ENCODE data around the gene TMEM61. TPM values are rescaled to one million over a fixed set of nuclear protein-coding genes. Genes with fewer than 3 reads are reported as not detected.
"Not testable (repeated sequence)": the region's sequence is repeated elsewhere in the genome, so short reads cannot be mapped to it uniquely, and the experiment has no call there.

The TMEM61 gene
- polyA plus RNA-seq (2013, experiment 1 of 2; ENCODE audit: insufficient read length), result not detected
- polyA plus RNA-seq (2013, experiment 2 of 2; ENCODE audit: insufficient read length), result not detected

DNA sequence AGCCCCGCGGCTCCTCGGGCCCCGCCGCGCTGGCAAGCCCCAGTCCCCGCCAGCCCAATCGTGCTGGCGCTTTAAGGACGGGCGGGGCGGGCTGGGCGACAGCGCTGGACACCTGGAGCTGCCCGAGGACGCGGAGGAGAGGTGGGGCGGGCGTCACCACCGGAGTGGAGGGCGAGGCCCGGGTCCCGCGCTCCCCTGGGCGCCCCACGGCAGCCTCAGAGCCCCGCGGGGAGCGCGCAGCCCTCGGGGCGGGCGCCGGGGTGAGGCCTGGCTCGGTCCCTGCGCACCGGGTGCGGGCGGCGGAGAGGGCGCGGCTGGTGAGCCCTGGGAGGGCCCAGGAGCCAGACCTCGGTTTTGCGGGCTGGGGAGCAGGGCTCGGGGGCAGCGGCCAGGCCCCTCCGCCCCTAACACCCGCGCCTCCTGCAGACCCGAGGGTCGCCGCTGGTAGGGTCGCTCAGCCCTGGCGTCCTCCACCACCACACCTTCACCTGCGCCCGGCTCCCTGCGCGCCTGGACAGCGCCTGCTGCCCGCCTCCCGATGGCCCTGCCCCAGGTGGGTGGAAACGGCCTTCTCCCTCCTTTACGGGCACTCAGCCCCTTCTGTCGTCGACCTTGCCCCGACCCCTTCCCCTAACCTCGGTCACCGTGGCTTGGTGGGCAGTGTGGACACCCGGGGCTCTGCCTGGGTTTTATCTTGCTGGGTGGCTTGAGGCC lies at the start of gene TMEM61:
Gene TMEM61 (plus strand): TSS at position 101 of the 714 bp plus-strand sequence. CDS start 438 bp downstream, at position 539.
- no peak for DNase-seq

DNA sequence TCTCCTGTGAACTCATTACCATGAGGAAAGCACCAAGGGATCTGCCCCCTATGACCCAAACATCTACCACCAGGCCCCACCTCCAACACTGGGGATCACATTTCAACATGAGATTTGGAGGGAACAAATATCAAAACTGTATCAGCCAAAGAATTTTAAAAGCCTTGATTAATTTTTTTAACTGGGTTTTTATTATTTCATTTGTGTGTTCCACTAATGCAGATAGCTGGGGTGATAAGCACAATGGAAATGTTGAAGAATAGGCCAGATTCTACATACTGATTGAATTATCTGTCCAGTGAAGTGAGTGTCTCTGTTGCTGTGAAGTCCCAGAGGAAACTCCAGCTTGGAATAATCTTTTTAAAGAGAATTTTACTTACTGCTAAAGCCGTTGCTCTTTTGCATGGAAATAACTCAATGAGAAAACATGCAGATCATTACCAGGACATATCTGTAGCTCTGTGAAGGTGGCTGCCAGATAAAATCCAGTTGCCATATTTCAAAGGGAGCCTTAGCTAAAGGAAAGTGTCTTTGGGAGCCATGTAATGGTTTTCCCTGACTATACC lies 49.1 kb upstream of the TMEM61 start:
- no peak for DNase-seq

DNA sequence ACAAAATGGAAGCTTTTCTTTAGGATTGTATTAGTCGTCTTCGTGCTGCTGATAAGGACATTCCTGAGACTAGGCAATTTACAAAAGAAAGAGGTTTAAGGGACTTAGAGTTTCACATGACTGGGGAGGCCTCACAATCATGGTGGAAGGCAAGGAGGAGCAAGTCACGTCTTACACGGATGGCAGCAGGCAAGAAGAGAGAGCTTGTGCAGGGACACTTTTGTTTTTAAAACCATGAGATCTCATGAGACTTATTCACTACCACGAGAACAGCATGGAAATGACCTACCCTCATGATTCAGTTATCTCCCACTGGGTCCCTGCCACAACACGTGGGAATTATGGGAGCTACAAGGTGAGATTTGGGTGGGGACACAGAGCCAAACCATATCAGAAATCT lies 46.3 kb upstream of the TMEM61 start:
- not testable (repeated sequence) for DNase-seq

DNA sequence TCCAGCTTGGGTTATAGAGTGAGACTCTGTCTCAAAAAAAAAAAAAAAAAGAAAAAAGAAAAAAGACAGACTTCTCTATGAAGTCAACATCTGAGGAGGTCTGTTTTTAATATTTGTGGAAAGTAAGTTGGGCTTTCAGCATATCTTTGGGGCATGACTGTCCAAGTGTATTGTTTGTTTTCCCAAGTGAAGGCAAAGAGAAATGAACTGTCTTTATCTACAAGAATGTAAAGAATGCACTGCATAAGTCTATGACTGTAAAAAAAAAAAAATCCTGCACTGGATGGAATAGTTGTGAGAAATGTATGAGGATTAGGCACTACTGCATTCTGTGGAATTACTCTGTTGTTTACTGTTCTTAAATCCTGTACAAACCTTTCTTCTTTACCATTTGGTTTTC lies 45.6 kb upstream of the TMEM61 start:
- peak; percentile 97 for DNase-seq

DNA sequence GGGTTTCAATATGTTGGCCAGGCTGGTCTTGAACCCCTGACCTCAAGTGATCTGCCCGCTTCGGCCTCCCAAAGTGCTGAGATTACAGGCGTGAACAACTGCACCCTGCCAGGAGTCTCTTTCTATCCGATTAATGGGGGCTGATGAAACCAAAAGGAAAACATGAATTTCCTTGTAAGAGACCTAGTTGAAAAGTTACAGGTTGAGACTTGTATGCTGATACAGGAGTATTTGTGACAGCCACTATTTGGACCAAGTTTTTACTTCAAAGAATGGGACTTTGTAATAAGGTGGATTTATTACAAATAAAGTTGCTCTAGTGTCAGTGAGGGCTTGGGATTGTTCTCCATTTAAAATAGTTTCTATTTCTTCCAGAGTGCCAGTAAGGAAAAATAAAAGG lies 43.6 kb upstream of the TMEM61 start:
- DNase-seq, result no peak

DNA sequence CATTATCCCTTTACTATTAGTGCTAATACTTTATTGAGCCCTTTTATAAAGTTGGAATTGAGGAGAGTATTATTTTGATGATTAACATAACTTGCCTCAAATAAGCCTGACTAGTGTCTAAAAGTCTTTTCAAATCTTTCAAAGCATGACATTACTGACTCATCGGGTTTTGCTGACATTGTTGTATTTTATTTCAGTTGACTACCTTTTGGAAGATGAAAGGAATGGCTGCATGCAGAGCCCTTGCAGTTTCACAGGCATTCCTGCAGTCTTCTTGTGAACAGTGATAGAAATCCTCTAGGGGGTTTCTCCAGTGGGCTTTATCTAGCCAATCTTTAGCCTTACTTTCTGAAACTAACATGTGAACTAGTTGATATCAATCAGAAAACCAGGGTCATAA lies 43.0 kb upstream of the TMEM61 start:
- peak; percentile 41 for DNase-seq

DNA sequence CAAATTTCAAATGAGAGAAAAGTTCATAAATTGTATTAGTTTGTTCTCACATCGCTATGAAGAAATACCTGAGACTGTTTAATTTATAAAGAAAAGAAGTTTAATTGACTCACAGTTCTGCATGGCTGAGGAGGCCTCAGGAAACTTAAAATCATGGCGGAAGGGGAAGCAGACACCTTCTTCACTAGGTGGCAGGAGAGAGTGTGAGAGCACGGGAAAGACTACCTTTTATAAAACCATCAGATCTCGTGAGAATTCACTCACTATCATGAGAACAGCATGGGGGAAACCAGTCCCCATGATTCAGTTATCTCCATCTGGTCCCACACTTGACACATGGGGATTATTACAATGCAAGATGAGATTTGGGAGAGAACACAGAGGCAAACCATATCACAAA lies 41.5 kb upstream of the TMEM61 start:
- DNase-seq, result not testable (repeated sequence)

DNA sequence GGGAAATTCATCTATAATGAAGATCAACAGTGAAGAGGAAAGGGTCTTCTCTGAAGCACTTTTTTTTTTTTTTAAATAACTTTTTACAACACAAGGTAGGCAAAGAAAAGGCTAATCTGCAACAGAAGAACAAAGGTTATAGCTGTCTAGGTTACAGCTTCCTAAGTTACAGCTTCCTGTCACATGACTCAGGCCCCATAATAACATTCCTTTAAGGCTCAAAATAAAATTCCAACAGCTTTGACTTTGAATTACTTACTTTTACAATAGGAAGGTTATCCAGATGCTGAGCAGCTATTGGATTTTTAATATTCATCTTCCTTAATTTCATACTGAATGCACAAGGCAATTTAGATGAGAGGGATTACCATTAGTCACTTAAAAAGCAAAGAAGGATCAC lies 40.4 kb upstream of the TMEM61 start:
- DNase-seq, result peak; percentile 53

DNA sequence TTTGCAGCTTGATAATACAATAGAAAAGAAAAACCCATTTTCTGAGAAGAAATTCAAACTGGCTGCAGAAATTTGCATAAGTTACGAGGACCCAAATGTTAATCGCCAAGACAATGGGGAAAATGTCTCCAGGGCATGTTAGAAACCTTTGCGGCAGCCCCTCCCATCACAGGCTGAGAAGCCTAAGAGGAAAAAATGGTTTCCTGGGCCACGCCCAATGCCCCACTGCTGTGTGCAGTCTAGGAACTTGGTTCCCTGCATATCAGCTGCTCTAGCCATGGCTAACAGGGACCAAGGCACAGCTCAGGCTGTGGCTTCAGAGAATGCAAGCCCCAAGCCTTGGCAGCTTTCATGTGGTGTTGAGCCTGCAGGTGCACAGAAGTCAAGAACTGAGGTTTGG lies 37.5 kb upstream of the TMEM61 start:
- DNase-seq, result no peak

DNA sequence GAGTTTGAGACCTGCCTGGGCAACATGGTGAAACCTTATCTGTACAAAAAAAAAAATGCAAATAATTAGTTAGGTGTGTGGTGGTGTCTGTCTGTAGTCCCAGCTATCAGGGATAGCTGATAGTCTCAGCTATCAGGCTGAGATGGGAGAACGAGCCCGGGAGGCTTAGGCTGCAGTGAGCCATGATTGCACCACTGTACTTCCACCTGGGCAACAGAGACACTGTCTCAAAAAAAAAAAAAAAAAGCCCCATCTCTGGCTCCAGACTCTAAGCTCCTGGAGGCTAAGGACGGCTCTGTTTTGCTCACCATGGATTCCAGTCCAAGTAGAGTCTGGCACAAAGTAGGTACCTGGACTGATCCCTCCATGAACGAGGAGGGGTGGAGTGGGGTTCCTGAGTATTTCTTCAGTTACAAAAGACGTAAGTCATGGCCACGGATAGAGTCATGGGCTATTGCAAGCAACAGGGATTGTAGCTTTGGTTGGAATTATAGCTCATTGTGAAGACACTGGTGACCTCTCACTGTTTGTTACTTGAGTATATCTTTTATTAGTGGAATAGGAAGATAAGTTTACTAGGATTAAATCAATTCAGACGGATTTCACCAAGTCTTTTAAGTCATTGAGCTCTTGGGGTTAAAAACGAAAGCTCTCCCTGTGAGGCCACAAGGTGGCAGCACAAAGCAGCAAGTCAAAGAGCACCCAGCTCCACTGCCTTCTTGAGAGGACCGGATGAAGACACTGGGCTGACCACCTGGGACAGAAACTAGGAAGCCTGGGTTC lies 35.6 kb upstream of the TMEM61 start:
- peak; percentile 75 for DNase-seq

DNA sequence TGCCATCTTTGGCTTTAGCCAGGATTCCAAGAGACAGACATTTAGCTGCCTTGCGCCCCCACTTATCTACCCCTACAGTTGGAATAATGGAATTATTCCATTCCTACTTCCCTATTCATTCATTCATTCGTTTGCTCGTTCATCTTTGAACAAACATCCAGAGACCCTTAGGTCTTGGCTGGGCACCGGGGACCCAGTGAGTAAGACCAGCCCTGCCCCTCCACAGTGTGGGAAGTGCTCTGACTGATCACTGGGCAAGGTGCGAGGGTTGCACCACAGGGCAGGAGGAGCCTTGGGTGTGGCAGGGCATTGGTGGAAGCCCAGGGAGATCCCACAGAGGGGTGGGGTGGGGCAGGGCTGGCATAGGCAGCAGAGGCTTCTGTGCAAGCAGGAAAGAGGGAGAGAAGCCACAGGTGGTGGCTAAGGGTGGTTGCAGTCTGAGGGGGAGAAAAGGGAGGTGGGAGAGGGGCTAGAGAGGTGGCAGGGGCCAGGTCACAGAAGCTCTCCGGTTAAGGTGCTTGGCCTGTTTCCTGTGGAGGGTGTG lies 35.0 kb upstream of the TMEM61 start:
- DNase-seq, result no peak

DNA sequence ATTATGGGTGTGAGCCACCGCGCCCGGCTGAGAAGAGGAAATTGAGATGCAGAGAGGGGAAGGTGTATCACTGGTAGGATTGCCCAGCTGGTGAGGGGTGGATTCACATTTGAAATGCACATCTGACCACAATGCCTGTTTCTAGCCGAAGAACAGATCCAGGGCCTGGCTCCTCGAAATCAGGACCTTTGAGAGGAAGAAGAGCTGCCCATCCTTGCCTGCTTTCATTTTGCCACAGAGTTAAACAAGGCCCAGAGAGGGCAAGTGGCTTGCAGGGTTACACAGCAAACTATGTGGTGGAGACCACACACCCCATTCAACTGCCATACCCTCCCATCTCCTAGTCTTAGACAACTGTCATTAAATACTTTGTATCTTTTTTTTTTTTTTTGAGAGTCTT lies 32.9 kb upstream of the TMEM61 start:
- no peak for DNase-seq

DNA sequence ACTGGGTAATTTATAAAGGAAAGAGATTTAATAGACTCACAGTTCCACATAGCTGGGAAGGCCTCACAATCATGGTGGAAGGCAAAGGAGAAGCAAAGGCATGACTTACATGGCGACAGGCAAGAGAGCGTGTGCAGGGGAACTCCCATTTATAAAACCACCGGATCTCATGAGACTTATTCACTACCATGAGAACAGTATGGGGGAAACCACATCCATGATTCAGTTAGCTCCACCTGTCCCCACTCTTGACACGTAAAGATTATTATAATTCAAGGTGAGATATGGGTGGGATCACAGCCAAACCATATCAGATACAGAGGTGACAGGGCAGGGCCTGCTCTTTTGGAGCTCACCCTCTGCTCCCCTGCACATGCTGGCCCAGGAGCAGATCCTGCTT lies 31.4 kb upstream of the TMEM61 start:
- no peak for DNase-seq

DNA sequence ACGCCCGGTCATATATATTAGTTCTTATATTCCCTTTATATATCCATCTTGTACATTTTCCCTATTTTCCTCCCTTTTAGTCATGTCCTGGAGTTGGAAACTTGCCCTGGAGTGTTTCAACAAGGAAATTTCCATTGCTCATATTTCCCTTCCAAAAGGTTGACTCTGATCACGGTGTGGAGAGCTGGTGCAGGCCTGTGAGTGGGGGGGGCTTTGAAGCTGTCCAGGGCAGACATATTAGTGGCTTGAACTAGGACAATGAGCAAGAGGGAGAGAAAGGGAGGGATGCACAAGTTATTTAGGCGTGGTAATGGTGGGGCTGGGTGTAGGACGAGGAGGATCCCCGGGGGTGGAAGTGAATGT lies 30.4 kb upstream of the TMEM61 start:
- DNase-seq, result no peak

DNA sequence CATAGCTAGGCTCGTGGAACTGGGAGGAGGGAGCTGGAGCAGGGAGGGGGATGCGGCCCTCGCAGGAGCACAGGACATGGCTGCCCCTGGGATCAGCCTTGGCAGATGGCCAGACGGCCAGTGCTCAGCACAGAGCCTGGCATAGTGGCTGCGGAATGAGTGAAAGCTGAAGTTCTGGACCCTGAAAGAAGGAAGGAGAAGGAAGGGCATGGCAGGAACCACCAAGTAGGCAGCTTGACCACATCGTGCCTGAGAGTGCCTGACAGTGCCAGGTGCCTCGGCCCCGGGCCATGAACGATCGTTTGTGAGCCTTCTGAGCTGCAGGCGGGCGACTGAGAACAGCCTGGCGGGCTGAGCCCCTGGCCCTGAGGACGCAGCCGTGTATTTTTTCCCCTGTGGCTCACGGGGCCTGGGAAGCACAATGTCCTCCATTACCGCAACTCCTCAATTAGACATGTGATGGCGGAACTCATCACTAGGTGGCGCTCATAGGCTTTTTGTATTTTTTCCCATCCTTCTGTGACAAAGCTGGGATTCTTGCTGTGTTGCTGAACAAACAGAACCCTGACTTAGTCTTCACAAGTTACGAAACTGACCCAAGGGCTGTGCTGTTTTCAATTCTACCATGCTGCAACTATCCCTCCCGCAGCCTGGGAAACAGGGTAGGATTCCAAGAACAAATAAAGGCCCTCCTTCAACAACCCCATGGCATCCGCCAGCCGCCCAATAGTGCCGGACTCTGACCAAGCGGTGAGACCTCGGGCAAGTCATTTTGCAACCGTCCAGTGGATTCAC lies 29.9 kb upstream of the TMEM61 start:
- DNase-seq, result peak; percentile 78

DNA sequence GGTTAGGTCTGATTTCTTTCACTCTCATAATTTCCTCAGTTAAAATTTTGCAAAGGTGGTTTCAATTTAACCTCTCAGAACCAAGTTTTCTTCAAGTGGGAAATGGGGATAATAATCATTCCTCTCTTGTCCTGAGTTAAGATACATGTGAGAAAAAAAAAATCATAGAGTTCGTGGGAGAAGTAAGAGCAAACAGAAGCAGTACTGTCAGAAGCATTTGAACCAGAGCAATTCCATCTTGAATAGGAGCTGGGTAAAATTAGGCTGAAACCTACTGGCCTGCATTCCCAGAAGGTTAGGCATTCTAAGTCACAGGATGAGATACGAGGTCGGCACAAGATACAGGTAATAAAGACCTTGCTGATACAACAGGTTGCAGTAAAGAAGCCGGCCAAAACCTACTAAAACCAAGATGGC lies 28.6 kb upstream of the TMEM61 start:
- no peak for DNase-seq

DNA sequence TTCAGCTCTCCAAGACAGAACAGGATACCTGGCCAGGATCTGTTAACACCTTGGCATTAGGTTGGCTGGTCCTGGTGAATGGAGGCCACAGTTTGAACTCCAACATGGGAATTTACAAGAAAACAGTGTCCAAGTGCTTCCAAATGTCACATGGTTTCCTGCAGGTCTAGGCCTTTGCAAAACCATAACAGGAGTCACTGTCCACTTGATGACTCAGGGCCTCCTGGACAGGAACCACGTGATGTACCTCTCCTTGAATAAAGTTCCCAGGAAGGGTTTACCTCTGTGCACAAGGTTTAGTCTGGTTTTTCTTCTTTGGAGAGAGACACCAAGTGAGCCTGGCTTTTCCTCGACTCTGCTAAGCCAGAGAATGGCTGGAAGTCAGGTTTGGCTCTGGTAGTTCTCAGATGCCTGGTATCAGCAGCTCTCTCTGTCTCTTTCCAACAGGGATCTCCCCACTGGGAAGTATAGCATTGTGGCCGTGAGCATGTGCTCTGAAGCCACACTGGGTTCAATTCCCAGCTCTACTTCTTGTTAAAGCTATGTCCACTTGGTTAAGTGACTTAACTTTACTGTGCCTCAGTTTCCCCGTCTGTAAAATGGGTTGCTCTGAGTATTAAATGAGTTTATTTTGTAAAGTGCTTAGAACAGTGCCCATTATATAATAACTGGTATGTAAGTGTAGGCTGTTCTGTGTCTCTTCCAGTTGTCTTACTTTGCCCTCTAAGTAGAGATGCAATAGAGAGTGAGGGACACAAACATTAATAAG lies 27.3 kb upstream of the TMEM61 start:
- DNase-seq, result no peak

DNA sequence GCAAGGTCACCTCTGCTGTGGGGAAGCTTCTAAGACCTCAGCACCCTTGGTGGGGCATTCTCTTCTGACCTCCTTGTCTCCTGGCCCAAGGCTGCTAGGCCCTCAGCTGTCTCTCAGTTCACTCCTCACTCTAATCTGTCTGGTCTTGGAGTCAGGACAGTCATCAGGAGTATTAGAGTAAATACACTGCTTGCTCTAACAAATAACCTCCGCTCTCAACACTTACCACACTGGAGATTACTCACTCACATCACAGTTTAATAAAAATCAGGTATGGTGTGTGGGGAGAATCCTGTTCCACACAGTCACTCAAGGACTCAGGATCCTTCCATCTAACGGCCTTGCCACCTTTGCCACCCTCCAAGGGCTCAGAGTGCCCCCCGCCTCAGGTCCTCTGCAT lies 26.6 kb upstream of the TMEM61 start:
- DNase-seq, result no peak

DNA sequence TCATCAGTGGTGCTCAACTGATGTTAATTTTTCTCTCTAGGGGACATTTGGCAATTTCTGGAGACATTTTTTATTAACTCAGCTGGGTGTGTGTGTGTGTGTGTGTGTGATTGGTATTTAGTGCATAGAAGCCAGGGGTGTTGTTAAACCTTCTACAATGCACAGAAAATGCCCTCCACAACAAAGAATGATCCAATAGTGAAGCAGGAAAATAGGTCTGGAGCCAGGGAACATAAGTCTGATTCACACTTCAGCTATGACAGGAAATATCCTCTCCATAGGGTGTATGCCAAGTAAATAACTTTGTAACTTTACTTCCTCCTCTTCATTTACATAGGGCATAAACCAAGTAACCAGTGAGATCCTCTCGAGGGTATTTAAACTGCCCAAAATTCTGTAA lies 25.1 kb upstream of the TMEM61 start:
- peak; percentile 76 for DNase-seq

DNA sequence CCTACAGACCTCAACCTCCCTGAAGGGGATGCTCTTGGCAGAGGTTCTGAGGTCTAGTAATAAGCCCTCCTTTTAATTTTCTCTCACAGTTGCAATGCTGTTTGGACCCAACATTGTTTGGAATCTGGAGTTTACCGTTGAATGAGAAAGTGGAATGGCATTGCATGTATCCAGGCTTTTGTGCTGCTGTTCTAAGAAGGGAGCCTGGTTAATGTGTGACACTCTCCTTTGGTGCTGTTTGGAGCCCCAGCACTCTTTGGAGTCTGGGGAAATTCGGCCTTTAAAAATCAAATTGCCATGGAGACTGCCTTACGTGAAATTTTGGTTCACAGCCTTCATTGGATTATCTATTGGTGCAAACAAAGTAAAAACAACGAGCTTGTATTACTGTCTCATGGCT lies 23.7 kb upstream of the TMEM61 start:
- no peak for DNase-seq

DNA sequence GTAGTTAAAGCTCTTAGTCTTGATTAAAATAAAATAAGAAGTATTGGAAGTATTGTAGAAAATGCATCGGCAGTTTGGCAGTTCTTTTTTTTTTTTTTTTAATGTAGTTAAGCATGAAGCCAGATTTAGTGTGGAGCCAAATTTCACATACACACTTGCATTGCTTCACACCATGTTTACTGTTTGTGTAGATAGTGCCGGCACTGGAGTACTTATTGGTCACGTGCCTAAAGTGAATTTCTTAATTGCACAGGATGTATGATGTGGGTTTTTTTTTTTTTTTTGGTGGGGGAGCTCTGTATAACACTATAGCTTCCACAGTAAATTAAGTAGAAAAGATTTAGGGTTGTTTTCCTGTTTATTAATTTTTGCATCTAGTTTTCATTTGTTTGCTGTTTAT lies 21.2 kb upstream of the TMEM61 start:
- no peak for DNase-seq
